Activated CD4-positive, alpha-beta T cell treated with anti-CD3 and anti-CD28 coated beads for 48 hours (primary cell): ENCODE results near the gene KSR1.

Experiments used
- DNase-seq: peaks from one replicate; pipeline ENCODE4 v3.0.0-alpha.2; 2020

The KSR1 gene

DNA sequence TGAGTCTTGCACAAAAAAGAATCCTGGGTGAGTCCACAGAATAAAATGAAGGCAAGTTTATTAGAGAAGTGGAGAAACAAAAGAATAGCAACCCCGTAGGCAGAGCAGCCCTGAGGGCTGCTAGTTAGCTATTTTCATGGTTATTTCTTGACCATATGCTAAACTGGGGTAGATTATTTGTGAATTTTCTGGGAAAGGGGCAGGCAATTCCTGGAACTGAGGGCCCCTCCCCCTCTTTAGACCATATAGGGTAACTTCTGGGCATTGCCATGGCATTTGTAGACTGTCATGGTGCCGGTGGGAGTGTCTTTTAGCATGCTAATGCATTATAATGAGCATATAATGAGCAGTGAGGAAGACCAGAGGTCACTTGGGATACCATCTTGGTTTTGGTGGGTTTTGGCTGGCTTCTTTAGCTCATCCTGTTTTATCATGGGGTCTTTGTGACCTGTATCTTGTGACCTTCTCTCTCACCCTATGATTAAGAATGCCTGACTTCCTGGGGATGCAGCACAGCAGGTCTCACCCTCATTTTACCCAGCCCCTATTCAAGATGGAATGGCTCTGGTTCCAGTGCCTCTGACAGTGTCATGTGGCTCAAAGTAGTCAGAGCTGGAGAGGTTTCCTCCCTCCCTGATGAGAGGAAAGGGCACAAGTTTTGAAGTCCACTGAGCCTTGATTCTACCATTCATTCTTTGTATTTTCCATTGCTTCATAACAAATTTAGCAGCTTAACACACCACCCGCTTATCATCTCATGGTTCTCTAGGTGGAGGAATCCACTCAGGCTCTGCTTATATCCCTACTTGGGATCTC is 119.1 kb downstream of the KSR1 start:
- no peak for DNase-seq

GRCh38 chr17:27575912-27576252 is 119.6 kb downstream of the KSR1 start:
- no peak for DNase-seq

DNA sequence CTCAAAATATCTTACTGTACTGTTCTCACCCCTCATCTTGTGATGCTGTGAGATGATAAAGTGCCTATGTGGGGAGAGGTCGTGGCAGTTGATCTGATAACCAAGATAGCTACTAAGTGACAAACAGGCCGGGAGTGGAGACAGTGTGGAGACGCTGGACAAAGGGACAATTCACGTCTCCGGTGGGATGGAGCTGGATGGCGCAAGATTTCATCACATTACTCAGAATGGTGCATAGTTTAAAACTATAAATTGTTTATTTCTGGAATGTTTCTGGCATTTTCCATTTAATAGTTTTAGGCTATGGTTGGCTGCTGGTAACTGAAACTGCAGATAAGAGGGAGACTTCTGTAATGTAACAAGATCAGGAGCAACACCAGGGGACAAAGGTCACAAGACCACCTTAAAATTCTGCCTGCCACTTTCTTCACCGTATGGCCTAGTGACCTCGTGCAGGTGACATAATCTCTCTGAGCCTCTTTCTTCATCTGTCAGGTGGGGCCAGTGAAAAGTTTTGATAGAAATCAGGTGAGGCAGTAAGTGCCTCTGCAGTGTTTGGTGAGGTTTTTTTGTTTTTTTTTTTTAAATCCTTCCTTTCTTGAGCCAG is 120.3 kb downstream of the KSR1 start:
- DNase-seq, result no peak

GRCh38 chr17:27577121-27577761 is 121.0 kb downstream of the KSR1 start:
- no peak for DNase-seq

DNA sequence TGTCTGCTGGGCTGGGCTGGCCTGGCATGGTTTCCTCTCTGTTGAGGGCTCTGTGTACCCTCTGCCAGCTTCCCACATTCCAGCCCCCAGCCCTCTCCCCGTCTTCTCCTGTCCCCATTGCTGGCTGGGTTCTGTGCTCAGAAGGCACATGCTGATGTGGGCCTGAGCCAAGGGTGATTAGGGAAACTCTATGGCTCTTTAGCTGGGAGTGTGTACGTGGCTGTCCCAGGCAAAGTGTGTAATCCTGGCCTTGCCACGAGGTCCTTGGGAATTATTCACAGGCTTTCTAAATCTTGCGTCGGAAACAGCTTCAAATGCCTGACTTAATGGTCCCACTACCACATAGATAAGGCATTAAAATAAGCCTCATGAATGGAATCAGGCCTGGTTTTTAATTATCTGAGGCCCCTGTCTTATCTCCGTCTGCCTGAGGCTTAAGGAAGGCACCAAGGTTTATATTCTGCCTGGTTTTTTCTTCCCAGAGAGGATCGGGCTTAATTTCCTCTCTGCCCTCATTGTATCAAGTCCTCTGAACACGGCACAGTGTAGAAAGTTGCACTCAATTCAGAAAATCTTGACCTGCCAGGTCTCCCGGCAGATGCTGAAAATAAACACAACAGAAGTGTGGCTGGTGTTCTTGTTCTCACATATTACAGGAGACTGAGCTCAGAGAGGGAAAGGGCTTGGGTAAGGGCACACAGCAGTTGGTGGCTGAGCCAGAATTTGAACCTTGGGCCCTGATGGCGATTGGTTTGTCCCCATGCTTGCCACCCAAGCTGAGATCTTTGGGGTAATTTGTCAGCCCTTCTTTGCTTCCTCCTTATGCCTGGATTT is 121.9 kb downstream of the KSR1 start:
- no peak for DNase-seq

DNA sequence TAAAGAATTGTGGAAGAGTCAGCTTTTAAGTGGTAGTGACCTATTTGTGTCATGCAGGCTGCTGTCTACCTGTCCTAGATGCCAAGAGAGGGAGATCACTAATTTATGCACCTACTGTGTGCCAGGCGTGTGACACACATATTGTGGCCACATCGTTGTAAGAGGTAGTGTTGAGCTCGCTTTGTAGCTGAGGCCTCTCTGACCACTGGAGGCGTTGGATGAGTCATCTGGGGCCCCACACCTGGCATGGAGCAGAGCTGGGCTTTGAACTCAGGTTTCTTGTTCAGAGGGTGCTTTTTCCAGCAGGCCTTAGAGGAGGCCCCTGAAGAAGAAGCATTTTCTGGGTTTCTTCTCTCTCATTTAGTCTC is 122.5 kb downstream of the KSR1 start:
- DNase-seq, result peak; percentile 84

GRCh38 chr17:27579304-27579703 is 123.1 kb downstream of the KSR1 start:
- no peak for DNase-seq

- peak; percentile 55 for DNase-seq
These were observed 123.7 kb downstream of the KSR1 start for GRCh38 chr17:27579897-27580321.

GRCh38 chr17:27581016-27581415 is 124.8 kb downstream of the KSR1 start:
- DNase-seq, result no peak

DNA sequence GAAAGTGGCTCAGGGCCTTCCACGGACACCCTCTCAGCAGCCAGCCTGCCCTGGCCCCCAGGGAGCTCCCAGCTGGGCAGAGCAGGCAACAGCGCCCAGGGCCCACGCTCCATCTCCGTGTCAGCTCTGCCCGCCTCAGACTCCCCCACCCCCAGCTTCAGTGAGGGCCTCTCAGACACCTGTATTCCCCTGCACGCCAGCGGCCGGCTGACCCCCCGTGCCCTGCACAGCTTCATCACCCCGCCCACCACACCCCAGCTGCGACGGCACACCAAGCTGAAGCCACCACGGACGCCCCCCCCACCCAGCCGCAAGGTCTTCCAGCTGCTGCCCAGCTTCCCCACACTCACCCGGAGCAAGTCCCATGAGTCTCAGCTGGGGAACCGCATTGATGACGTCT is 126.4 kb downstream of the KSR1 start:
- no peak for DNase-seq

DNA sequence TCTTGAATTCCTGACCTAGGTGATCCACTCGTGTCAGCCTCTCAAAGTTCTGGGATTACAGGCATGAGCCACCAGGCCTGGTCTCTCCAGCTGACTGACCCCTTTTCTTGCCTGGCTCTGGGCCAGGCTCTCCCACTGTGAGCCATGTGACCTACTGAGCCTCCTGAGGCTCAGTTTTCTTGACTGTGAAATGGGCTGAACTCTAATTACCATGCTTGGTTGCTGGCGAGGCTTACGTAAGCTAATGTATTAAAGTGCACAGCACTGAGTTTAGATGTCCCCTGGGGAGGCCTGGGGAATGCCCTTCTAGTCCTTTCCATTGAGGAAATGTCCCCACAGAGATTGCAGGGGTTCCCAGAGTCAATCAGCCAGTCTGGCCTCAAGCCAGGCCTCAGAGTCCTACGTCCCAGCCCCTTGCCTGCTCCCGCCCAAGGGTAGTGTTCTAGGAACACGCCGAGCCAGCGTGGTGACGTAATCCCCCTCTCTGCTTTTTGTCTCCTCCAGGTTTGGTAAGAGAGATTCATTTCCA is 129.0 kb downstream of the KSR1 start:
- DNase-seq, result no peak

- no peak for DNase-seq
These were observed 129.5 kb downstream of the KSR1 start for GRCh38 chr17:27585792-27586191.

DNA sequence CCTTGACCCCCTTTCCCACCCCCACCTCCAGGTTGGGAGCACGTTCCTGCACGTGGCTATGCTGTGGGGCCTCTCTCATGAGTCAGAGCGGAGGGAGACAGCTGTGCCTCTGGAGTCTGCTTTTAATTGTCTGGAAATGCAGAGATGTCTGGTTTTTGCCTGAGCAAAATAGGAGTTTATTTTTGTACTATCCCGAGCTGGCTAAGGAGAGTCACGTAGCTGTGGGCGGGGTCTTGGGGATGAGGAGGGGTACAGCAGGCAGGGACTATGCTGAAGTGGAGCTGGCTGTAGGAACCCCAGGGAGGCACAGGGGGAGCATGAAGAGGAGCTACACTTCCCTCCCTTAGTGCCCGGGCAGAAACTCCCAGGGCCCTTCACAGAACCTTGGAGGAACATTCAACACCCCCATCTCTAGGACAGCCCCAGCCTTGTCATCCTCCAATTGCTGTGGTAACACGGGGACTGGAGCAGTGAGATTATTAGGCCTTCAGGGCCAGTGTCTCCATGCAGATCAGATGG is 130.0 kb downstream of the KSR1 start:
- DNase-seq, result no peak

GRCh38 chr17:27588354-27588753 is 132.1 kb downstream of the KSR1 start:
- no peak for DNase-seq

DNA sequence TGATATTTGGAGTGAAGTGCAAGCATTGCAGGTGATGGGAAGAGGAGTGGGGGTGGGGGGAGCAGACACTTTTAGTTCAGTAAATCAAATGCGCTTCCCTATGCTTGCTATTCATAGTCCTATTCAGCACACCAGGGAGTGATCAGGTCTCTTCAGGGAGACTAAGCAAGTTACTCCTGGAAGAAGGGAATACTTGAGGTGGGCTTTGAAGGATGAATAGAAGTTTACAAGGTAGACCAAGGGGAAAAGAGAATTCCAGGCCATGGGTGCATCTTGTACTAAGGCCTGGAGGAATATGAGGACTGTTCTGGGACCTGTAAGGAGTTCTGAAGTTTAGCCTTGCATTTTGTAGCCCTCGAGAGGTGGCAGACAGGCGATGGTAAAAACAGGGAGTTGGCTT is 134.6 kb downstream of the KSR1 start:
- no peak for DNase-seq

GRCh38 chr17:27591986-27592385 is 135.7 kb downstream of the KSR1 start:
- no peak for DNase-seq

DNA sequence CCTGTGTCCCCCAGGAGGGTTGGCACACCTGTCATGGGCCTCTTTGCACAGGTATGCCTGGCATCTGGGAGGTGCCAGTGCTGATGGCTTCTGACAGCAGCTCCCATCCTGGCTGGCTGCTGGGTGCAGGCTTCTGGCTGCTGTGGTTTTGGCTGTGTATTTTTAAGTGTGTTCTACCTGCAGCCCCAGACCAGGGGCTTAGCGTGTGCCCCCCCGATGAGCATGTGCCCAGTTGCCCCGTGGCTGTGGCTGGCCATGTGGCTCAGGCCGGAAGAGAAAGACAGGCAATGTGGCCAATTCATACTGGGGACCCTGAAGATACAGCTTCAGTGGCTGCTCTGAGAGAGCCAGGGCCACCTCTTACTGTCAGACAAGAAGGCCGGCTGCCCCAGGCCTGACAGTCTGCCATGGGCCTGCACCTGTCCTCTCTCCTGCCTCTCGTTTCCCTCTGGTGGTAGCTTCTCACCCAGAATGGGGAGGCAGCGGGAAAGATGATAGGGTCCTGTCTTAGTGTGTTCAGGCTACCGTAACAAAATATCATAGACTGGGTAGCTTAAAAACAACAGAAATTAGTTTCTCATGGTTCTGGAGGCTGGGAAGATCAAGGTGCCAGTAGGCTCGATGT is 137.1 kb downstream of the KSR1 start:
- no peak for DNase-seq

GRCh38 chr17:27593857-27594255 is 137.6 kb downstream of the KSR1 start:
- DNase-seq, result no peak

- DNase-seq, result no peak
These were observed 139.0 kb downstream of the KSR1 start for GRCh38 chr17:27595208-27595607.

GRCh38 chr17:27596096-27596495 is 139.8 kb downstream of the KSR1 start:
- DNase-seq, result no peak

GRCh38 chr17:27596566-27597187 is 140.4 kb downstream of the KSR1 start:
- no peak for DNase-seq

GRCh38 chr17:27597188-27597580 is 140.9 kb downstream of the KSR1 start:
- no peak for DNase-seq
